GM12878 (cell line): Measurements from ENCODE around the gene TIMM8A. TPM values are rescaled to one million over a fixed set of nuclear protein-coding genes. Genes with fewer than 3 reads are reported as not detected.
A peak's percentile ranks its signal among the peaks of the same experiment; 100 is the strongest.

ENCODE experiments used
- CEBPB ChIP-seq, 2 experiments: fragments of 150-350 bp in 1 of 2; IDR thresholded peaks; 2 replicates each; pipeline ENCODE4 v1.6.1; 2012 to 2014; ENCODE audit warnings: low read depth in 2 of 2, low read length in 2 of 2, borderline replicate concordance in 1 of 2, inconsistent platforms in 1 of 2
- CHD2 ChIP-seq: IDR thresholded peaks from 2 replicates; pipeline ENCODE4 v1.6.1; 2011; ENCODE audit warnings: low read depth, low read length, improper control_type of control experiment, borderline replicate concordance
- CREM ChIP-seq: IDR thresholded peaks from 2 replicates; pipeline ENCODE4 v1.6.1; 2014; ENCODE audit warnings: antibody characterized with exemption, low read depth
- IRF3 ChIP-seq: fragments of 450-650 bp; IDR thresholded peaks from 2 replicates; pipeline ENCODE4 v1.6.1; 2014; ENCODE audit warnings: mild to moderate bottlenecking
- JUNB ChIP-seq: IDR thresholded peaks from 2 replicates; pipeline ENCODE4 v1.6.1; 2016; ENCODE audit warnings: antibody characterized with exemption, mild to moderate bottlenecking
- MXI1 ChIP-seq: fragments of 150-350 bp; IDR thresholded peaks from 2 replicates; pipeline ENCODE4 v1.6.1; 2011; ENCODE audit warnings: low read depth, mild to moderate bottlenecking, inconsistent platforms, low read length, improper control_type of control experiment
- MYB ChIP-seq: fragments of 150-350 bp; IDR thresholded peaks from 2 replicates; pipeline ENCODE4 v1.6.1; 2014; ENCODE audit warnings: mild to moderate bottlenecking, low read depth, low read length, borderline replicate concordance
- NR2C1 ChIP-seq: fragments of 450-650 bp; IDR thresholded peaks from 2 replicates; pipeline ENCODE4 v1.6.1; 2017; ENCODE audit warnings: antibody characterized with exemption, mild to moderate bottlenecking, moderate library complexity
- NRF1 ChIP-seq: conservative IDR thresholded peaks from 2 replicates; pipeline ENCODE4 v1.6.1; 2011; ENCODE audit warnings: mild to moderate bottlenecking, low read depth, low read length, improper control_type of control experiment
- PAX5 ChIP-seq: IDR thresholded peaks from 2 replicates; pipeline ENCODE4 v1.6.1; 2011; ENCODE audit warnings: low read depth, low read length, borderline replicate concordance
- PML ChIP-seq: IDR thresholded peaks from 2 replicates; pipeline ENCODE4 v1.6.1; 2012; ENCODE audit warnings: low read length, inconsistent platforms
- POLR2AphosphoS2 ChIP-seq: IDR thresholded peaks from 2 replicates; pipeline ENCODE4 v1.6.1; 2011; ENCODE audit warnings: low read depth, mild to moderate bottlenecking, low read length, improper control_type of control experiment, moderate library complexity
- POLR2AphosphoS5 ChIP-seq: IDR thresholded peaks from 2 replicates; pipeline ENCODE4 v1.6.1; 2011; ENCODE audit warnings: mild to moderate bottlenecking, low read length, inconsistent platforms
- RCOR1 ChIP-seq: conservative IDR thresholded peaks from 2 replicates; pipeline ENCODE4 v1.6.1; 2012; ENCODE audit warnings: low read depth, low read length, improper control_type of control experiment
- RUNX3 ChIP-seq: IDR thresholded peaks from 2 replicates; pipeline ENCODE4 v1.6.1; 2012; ENCODE audit warnings: low read length, inconsistent platforms
- SMAD1 ChIP-seq: fragments of 450-650 bp; IDR thresholded peaks from 2 replicates; pipeline ENCODE4 v1.6.1; 2018; ENCODE audit warnings: mild to moderate bottlenecking, low read depth; ENCODE audit not compliant: partially characterized antibody
- STAT1 ChIP-seq: fragments of 450-650 bp; conservative IDR thresholded peaks from 2 replicates; pipeline ENCODE4 v1.6.1; 2014; ENCODE audit warnings: antibody characterized with exemption, mild to moderate bottlenecking
- STAT3 ChIP-seq: IDR thresholded peaks from 2 replicates; pipeline ENCODE4 v1.6.1; 2011; ENCODE audit warnings: low read depth, low read length, improper control_type of control experiment
- ZBED1 ChIP-seq: IDR thresholded peaks from 2 replicates; pipeline ENCODE4 v1.6.1; 2016; ENCODE audit warnings: borderline replicate concordance
- ZSCAN29 ChIP-seq: fragments of 450-650 bp; IDR thresholded peaks from 2 replicates; pipeline ENCODE4 v1.6.1; 2017; ENCODE audit warnings: mild to moderate bottlenecking, moderate library complexity
- polyA plus RNA-seq, 11 experiments: library from polyadenylated mRNA; depleted of rRNA in 4 of 11; unstranded in 6 of 11; stranded (reverse) in 5 of 11; fragments of >200 nt; fragmentation: Nextera tagmentation in 4 of 11; fragmentation: Illumina TruSeq in 1 of 11; extraction: Ambion mirVana in 4 of 11; extraction: Trizol in 1 of 11; gene quantifications; 1 replicate in 1 of 11; 2 replicates in 10 of 11; pipeline versions ENCODE4 v1.2.1 to v1.2.3, GENCODE V29; 2011 to 2016; ENCODE audit warnings: inconsistent platforms in 2 of 11, missing spikeins in 2 of 11, low read depth in 1 of 11
- total RNA-seq, 4 experiments: library from RNA; depleted of rRNA in 3 of 4; stranded (reverse); fragments of >200 nt in 3 of 4; fragmentation: Illumina TruSeq in 1 of 4; extraction: Trizol in 1 of 4; gene quantifications; 2 replicates each; pipeline versions ENCODE4 v1.2.1 to v1.2.3, GENCODE V29; 2013 to 2021
- TF ChIP-seq, protein P1 (sequence below): IDR thresholded peaks from 2 replicates; pipeline ENCODE4 v1.6.1; 2012; ENCODE audit warnings: low read depth, low read length, improper control_type of control experiment
- TF ChIP-seq, protein P2 (sequence below): IDR thresholded peaks from 2 replicates; pipeline ENCODE4 v1.6.1; 2011; ENCODE audit warnings: mild to moderate bottlenecking, low read depth, low read length, moderate library complexity; ENCODE audit not compliant: insufficient replicate concordance
- TF ChIP-seq, protein P3 (sequence below): fragments of 450-650 bp; IDR thresholded peaks from 2 replicates; pipeline ENCODE4 v1.6.1; 2018; ENCODE audit warnings: borderline replicate concordance, mild to moderate bottlenecking; ENCODE audit not compliant: partially characterized antibody
- TF ChIP-seq, protein P4 (sequence below): IDR thresholded peaks from 2 replicates; pipeline ENCODE4 v1.6.1; 2011; ENCODE audit warnings: low read depth, mild to moderate bottlenecking, low read length, moderate library complexity, borderline replicate concordance; ENCODE audit errors: extremely low read depth

Gene TIMM8A
- total and polyA plus RNA-seq, 10 of the 15 experiments (the other 5 are each of a cell fraction or from before 2014, with no cell fraction given) = 6.7 to 92.7 (median 26.5) TPM

- TF ChIP-seq IRF3 (no peak), ZBED1 (peak; percentile 62; the same call in 1 of the 2 replicates), SMAD1 (peak; percentile 65), PAX5 (peak; percentile 66; the same call in 1 of the 2 replicates), CREM (peak; percentile 39; the same call in 1 of the 2 replicates), POLR2AphosphoS5 (peak; percentile 99), PML (peak; percentile 97), NR2C1 (peak; percentile 50), POLR2AphosphoS2 (peak; percentile 97), ZSCAN29 (no peak), RCOR1 (no peak), CHD2 (no peak), JUNB (no peak), MYB (no peak), NRF1 (no peak), MXI1 (peak; percentile 77; the same call in 1 of the 2 replicates), STAT1 (no peak), STAT3 (no peak), CEBPB (IDR thresholded peaks at IDR 0.05; ENCODE audit: borderline replicate concordance in 1 of 2, low read depth in 2 of 2, low read length in 2 of 2) (no peak), RUNX3 (peak; percentile 88)
- TF ChIP-seq, protein P1, sequence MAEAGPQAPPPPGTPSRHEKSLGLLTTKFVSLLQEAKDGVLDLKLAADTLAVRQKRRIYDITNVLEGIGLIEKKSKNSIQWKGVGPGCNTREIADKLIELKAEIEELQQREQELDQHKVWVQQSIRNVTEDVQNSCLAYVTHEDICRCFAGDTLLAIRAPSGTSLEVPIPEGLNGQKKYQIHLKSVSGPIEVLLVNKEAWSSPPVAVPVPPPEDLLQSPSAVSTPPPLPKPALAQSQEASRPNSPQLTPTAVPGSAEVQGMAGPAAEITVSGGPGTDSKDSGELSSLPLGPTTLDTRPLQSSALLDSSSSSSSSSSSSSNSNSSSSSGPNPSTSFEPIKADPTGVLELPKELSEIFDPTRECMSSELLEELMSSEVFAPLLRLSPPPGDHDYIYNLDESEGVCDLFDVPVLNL = no peak
- TF ChIP-seq, protein P2, sequence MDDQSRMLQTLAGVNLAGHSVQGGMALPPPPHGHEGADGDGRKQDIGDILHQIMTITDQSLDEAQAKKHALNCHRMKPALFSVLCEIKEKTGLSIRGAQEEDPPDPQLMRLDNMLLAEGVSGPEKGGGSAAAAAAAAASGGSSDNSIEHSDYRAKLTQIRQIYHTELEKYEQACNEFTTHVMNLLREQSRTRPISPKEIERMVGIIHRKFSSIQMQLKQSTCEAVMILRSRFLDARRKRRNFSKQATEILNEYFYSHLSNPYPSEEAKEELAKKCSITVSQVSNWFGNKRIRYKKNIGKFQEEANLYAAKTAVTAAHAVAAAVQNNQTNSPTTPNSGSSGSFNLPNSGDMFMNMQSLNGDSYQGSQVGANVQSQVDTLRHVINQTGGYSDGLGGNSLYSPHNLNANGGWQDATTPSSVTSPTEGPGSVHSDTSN = no peak
- TF ChIP-seq, protein P3, sequence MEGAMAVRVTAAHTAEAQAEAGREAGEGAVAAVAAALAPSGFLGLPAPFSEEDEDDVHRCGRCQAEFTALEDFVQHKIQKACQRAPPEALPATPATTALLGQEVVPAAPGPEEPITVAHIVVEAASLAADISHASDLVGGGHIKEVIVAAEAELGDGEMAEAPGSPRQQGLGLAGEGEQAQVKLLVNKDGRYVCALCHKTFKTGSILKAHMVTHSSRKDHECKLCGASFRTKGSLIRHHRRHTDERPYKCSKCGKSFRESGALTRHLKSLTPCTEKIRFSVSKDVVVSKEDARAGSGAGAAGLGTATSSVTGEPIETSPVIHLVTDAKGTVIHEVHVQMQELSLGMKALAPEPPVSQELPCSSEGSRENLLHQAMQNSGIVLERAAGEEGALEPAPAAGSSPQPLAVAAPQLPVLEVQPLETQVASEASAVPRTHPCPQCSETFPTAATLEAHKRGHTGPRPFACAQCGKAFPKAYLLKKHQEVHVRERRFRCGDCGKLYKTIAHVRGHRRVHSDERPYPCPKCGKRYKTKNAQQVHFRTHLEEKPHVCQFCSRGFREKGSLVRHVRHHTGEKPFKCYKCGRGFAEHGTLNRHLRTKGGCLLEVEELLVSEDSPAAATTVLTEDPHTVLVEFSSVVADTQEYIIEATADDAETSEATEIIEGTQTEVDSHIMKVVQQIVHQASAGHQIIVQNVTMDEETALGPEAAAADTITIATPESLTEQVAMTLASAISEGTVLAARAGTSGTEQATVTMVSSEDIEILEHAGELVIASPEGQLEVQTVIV = no peak
- TF ChIP-seq, protein P4, sequence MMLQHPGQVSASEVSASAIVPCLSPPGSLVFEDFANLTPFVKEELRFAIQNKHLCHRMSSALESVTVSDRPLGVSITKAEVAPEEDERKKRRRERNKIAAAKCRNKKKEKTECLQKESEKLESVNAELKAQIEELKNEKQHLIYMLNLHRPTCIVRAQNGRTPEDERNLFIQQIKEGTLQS = no peak
Observed at GRCh38 chrX:101390664-101391525, 42.4 kb upstream of the TIMM8A start, which contains the start of gene RPL36A (continued).
